NCI-H510A treated with DMSO at 0.1 percent for 48 hours (cell line): ENCODE results near the gene EFEMP1.
"Not testable (repeated sequence)": the region's sequence is repeated elsewhere in the genome, so short reads cannot be mapped to it uniquely, and the experiment has no call there.

Source experiments
- DNase-seq: peaks from one replicate; lab custom pipeline; 2025; lab: John Stamatoyannopoulos, UW

Gene EFEMP1

GRCh38 chr2:55864351-55865084, 59.1 kb downstream of the EFEMP1 start:
- DNase-seq, result no peak

GRCh38 chr2:55862673-55863390, 60.8 kb downstream of the EFEMP1 start:
- no peak for DNase-seq

- DNase-seq, result no peak
Measured at GRCh38 chr2:55862246-55862645, 61.3 kb downstream of the EFEMP1 start.

- DNase-seq, result no peak
Measured at GRCh38 chr2:55861733-55862132, 61.8 kb downstream of the EFEMP1 start.

- DNase-seq, result no peak
Measured at GRCh38 chr2:55860832-55861231, 62.8 kb downstream of the EFEMP1 start.

GRCh38 chr2:55859875-55860274, 63.7 kb downstream of the EFEMP1 start:
- no peak for DNase-seq

- no peak for DNase-seq
Measured at GRCh38 chr2:55857766-55858165, 65.8 kb downstream of the EFEMP1 start.

GRCh38 chr2:55856936-55857335, 66.6 kb downstream of the EFEMP1 start:
- DNase-seq, result no peak

GRCh38 chr2:55848096-55848495, 75.5 kb downstream of the EFEMP1 start:
- no peak for DNase-seq

GRCh38 chr2:55846426-55846825, 77.2 kb downstream of the EFEMP1 start:
- DNase-seq, result no peak

- DNase-seq, result no peak
Measured at GRCh38 chr2:55844986-55845385, 78.6 kb downstream of the EFEMP1 start.

- DNase-seq, result no peak
Measured at GRCh38 chr2:55843994-55844345, 79.6 kb downstream of the EFEMP1 start.

GRCh38 chr2:55843096-55843993, 80.2 kb downstream of the EFEMP1 start:
- peak; percentile 90 for DNase-seq

GRCh38 chr2:55842046-55842445, 81.5 kb downstream of the EFEMP1 start:
- no peak for DNase-seq

- DNase-seq, result peak; percentile 16
Measured at GRCh38 chr2:55840460-55840859, 83.1 kb downstream of the EFEMP1 start.

- DNase-seq, result peak; percentile 95
Measured at GRCh38 chr2:55839182-55839819, 84.3 kb downstream of the EFEMP1 start.

GRCh38 chr2:55838653-55839052, 84.9 kb downstream of the EFEMP1 start:
- DNase-seq, result peak; percentile 33

GRCh38 chr2:55838117-55838516, 85.5 kb downstream of the EFEMP1 start:
- DNase-seq, result not testable (repeated sequence)

GRCh38 chr2:55837073-55837472, 86.5 kb downstream of the EFEMP1 start:
- no peak for DNase-seq

- DNase-seq, result not testable (repeated sequence)
Measured at GRCh38 chr2:55831671-55832410, 91.7 kb downstream of the EFEMP1 start.

GRCh38 chr2:55827855-55828254, 95.7 kb downstream of the EFEMP1 start:
- DNase-seq, result no peak
